Testis (tissue), 2 donors: ENCODE results near the gene ZNRD2.

Source experiments
- CTCF ChIP-seq, 3 experiments: fragments of 450-650 bp in 2 of 3; fragments of 200-600 bp in 1 of 3; sonication (generic) in 1 of 3; IDR thresholded peaks; one replicate each; pipeline ENCODE4 v1.5.1; 2016 to 2019; ENCODE audit warnings: antibody characterized with exemption in 3 of 3, mild to moderate bottlenecking in 2 of 3, moderate library complexity in 1 of 3
- POLR2A ChIP-seq: fragments of 450-650 bp; IDR thresholded peaks from one replicate; pipeline ENCODE4 v1.6.1; 2017; ENCODE audit warnings: antibody characterized with exemption, mild to moderate bottlenecking, moderate library complexity

GRCh38 chr11:65569973-65570918 lies at the start of gene ZNRD2:
- peak; percentile 29 to 57 (median 40) for TF ChIP-seq CTCF (IDR thresholded peaks at IDR 0.05)
- no peak for TF ChIP-seq POLR2A
